Glutamatergic neuron (in vitro differentiated cells): ENCODE results near the gene SLCO2B1. TPM values are rescaled to one million over a fixed set of nuclear protein-coding genes. Genes with fewer than 3 reads are reported as not detected.

Experiments used
- DNase-seq: peaks from one replicate; pipeline ENCODE4 v3.0.0; 2022
- H3K27ac Mint-ChIP-seq: one replicate; pipeline ENCODE4 v1.8.0; 2020; ENCODE audit warnings: mild to moderate bottlenecking, mixed read lengths, inconsistent platforms; ENCODE audit not compliant: unreplicated experiment
- H3K27me3 Mint-ChIP-seq: one replicate; pipeline ENCODE4 v1.8.0; 2020; ENCODE audit warnings: mild to moderate bottlenecking, moderate library complexity, mixed read lengths, inconsistent platforms; ENCODE audit not compliant: unreplicated experiment
- H3K36me3 Mint-ChIP-seq: one replicate; pipeline ENCODE4 v1.8.0; 2020; ENCODE audit warnings: mild to moderate bottlenecking, mixed read lengths, inconsistent platforms; ENCODE audit not compliant: unreplicated experiment
- H3K4me1 Mint-ChIP-seq: one replicate; pipeline ENCODE4 v1.8.0; 2020; ENCODE audit warnings: mild to moderate bottlenecking, low read depth, mixed read lengths, inconsistent platforms; ENCODE audit not compliant: unreplicated experiment
- H3K4me3 Mint-ChIP-seq: one replicate; pipeline ENCODE4 v1.8.0; 2020; ENCODE audit warnings: mild to moderate bottlenecking, mixed read lengths, inconsistent platforms; ENCODE audit not compliant: unreplicated experiment
- H3K9me3 Mint-ChIP-seq: one replicate; pipeline ENCODE4 v1.8.0; 2020; ENCODE audit warnings: mild to moderate bottlenecking, moderate library complexity, mixed read lengths, inconsistent platforms; ENCODE audit not compliant: unreplicated experiment
- CTCF ChIP-seq: fragments of 200-600 bp; sonication (generic); IDR thresholded peaks from one replicate; pipeline ENCODE4 v1.5.0; 2021; ENCODE audit not compliant: partially characterized antibody, unreplicated experiment
- total RNA-seq: library from RNA; stranded (reverse); fragmentation: NEBNext Ultra II Directional; extraction: Animal tissue kit (Norgen Biotek cat#: 25700); gene quantifications from one replicate; pipeline ENCODE4 v1.2.1, GENCODE V29; 2021; ENCODE audit not compliant: unreplicated experiment

The SLCO2B1 gene
- total RNA-seq, 1 donor from 2014 or later, result not detected

- H3K9me3 Mint-ChIP-seq, result peaks cover 1% of the 10 kb centered on the region
These were observed 24.3 kb upstream of the SLCO2B1 start for GRCh38 chr11:75126564-75126963.

DNA sequence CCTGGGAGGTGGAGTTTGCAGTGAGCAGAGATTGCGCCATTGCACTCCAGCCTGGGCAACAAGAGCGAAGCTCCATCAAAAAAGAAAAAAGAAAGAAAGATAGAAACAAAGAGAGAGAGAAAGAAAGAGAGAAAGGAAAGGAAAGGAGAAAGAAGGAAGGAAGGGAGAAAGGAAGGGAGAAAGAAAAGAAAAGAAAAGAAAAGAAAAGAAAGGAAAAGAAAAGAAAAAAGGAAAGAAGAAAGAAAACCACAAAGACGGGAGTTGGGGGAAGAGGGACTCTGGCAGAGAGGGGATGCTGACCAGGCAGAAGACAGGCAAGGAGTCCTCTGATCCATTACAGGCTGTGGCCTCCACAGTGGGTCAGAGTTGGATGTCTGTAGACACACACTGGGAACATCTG is 18.8 kb upstream of the SLCO2B1 start:
- Mint-ChIP-seq H3K4me3 (no peak overlapping the region), H3K9me3 (peaks cover 1% of the 10 kb centered on the region), H3K4me1 (peaks cover 1% of the 10 kb centered on the region), H3K27ac (no peak overlapping the region), H3K27me3 (peaks cover 4% of the 10 kb centered on the region), H3K36me3 (peaks cover 6% of the 10 kb centered on the region)
- TF ChIP-seq CTCF, result no peak
- DNase-seq, result no peak

More at GRCh38 chr11:75126564-75126963, 24.3 kb upstream of the SLCO2B1 start:
- peaks cover 4% of the 10 kb centered on the region for H3K27me3 Mint-ChIP-seq
- TF ChIP-seq CTCF, result no peak
- no peaks in the 10 kb centered on the region for H3K4me1 Mint-ChIP-seq
- H3K4me3 Mint-ChIP-seq, result no peak overlapping the region
- no peak overlapping the region for H3K27ac Mint-ChIP-seq
- no peak for DNase-seq
- H3K36me3 Mint-ChIP-seq, result peaks cover 6% of the 10 kb centered on the region

GRCh38 chr11:75133976-75134375 is 16.9 kb upstream of the SLCO2B1 start:
- H3K36me3 Mint-ChIP-seq, result peaks cover 12% of the 10 kb centered on the region
- H3K4me3 Mint-ChIP-seq, result no peak overlapping the region
- peaks cover 1% of the 10 kb centered on the region for H3K4me1 Mint-ChIP-seq
- peaks cover 4% of the 10 kb centered on the region for H3K27me3 Mint-ChIP-seq
- no peak for DNase-seq
- H3K9me3 Mint-ChIP-seq, result no peaks in the 10 kb centered on the region
- H3K27ac Mint-ChIP-seq, result no peak overlapping the region
- no peak for TF ChIP-seq CTCF

GRCh38 chr11:75135021-75135650 is 15.8 kb upstream of the SLCO2B1 start:
- H3K9me3 Mint-ChIP-seq, result peaks cover 2% of the 10 kb centered on the region
- H3K36me3 Mint-ChIP-seq, result peaks cover 12% of the 10 kb centered on the region
- H3K4me1 Mint-ChIP-seq, result peaks cover 1% of the 10 kb centered on the region
- H3K27ac Mint-ChIP-seq, result no peak overlapping the region
- no peak for TF ChIP-seq CTCF
- no peak overlapping the region for H3K4me3 Mint-ChIP-seq
- DNase-seq, result no peak
- H3K27me3 Mint-ChIP-seq, result peaks cover 4% of the 10 kb centered on the region

DNA sequence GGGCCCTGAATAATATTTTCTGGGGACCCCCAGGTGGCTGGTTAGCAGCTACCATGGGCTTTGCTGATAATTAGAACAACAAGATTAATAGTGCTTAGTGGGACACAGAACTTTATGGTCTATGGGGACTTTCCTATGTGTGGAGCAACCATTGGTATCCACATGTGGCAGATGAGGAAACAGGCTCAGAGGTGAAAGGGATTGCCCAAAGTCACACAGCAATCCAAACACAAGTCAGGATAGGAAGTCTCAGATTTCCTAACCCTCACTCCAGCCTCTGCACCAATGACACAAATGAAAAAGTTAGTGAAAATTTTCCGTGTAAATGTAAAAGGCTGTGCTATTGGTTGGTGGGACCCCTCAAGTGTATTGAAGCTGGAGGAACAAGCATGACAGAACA is 15.3 kb upstream of the SLCO2B1 start:
- DNase-seq, result no peak
- H3K36me3 Mint-ChIP-seq, result peaks cover 12% of the 10 kb centered on the region
- H3K9me3 Mint-ChIP-seq, result peaks cover 2% of the 10 kb centered on the region
- H3K4me1 Mint-ChIP-seq, result peaks cover 1% of the 10 kb centered on the region
- no peak overlapping the region for H3K27ac Mint-ChIP-seq
- no peak overlapping the region for H3K4me3 Mint-ChIP-seq
- TF ChIP-seq CTCF, result no peak
- H3K27me3 Mint-ChIP-seq, result peaks cover 4% of the 10 kb centered on the region
